Melanocyte of skin (primary cell): ENCODE results near the gene DYRK1B. TPM values are rescaled to one million over a fixed set of nuclear protein-coding genes. Genes with fewer than 3 reads are reported as not detected.

Source experiments
- small RNA-seq, 2 donors: library from RNA; depleted of rRNA; stranded (forward); fragments of <200 nt; gene quantifications; one replicate each; pipeline ENCODE3, GENCODE V24; 2012
- total RNA-seq, 2 donors: library from RNA; depleted of rRNA; stranded (reverse); fragments of >200 nt; gene quantifications; 2 replicates each; pipeline ENCODE4 v1.2.3, GENCODE V29; 2012

The DYRK1B gene
- 10 to 100 TPM in 1 of 2 donors, 1 to 10 TPM in 1; 10.0 to 21.0 TPM for total RNA-seq

GRCh38 chr19:39833464-39834286, at the start of gene DYRK1B:
TSS of gene DYRK1B (minus strand) at chr19:39834162. CDS start at chr19:39831867, 2,295 bp downstream.

GRCh38 chr19:39845933-39846677, 12.1 kb upstream of the DYRK1B start, which contains the start of gene FBL:
TSS of gene FBL (minus strand) at chr19:39846379. CDS start at chr19:39846300, 79 bp downstream.

GRCh38 chr19:39778763-39779162, 55.2 kb downstream of the DYRK1B start, which contains the start of gene LEUTX:
TSS of gene LEUTX (plus strand) at chr19:39778854. CDS start at chr19:39778921, 67 bp downstream.

Small RNAs within 50 kb of the gene (small RNA-seq; reads per million reads assigned to genes)
- 0 reads per million in 2 donors for gene MIR6719

Other genes starting within 250 kb of the DYRK1B start
- not detected for gene LGALS13, start 231.6 kb downstream of the DYRK1B start, total RNA-seq
- not detected for gene LGALS16, start 178.2 kb downstream of the DYRK1B start, total RNA-seq
- gene LGALS14, start 129.7 kb downstream of the DYRK1B start, total RNA-seq = not detected
- gene CLC, start 96.1 kb downstream of the DYRK1B start, total RNA-seq = not detected
- not detected for gene LEUTX, start 55.3 kb downstream of the DYRK1B start, total RNA-seq
- gene FBL, start 12.2 kb upstream of the DYRK1B start, total RNA-seq = 100 to 1,000 TPM in 1 of 2 donors, 10 to 100 TPM in 1; 59.2 to 166 TPM
- gene FCGBP, start 100.5 kb upstream of the DYRK1B start, total RNA-seq = under 1 TPM; under 0.01 to 0.33 TPM
- 100 to 1,000 TPM; 163 to 225 TPM for gene PSMC4, start 137.0 kb upstream of the DYRK1B start, total RNA-seq
- gene ZNF546, start 162.9 kb upstream of the DYRK1B start, total RNA-seq = 1 to 10 TPM; 5.5 to 5.7 TPM
- 10 to 100 TPM; 11.7 to 19.0 TPM for gene ZNF780B, start 222.1 kb upstream of the DYRK1B start, total RNA-seq